ENCODE measurements around the gene CD80. TPM values are rescaled to one million over a fixed set of nuclear protein-coding genes. Genes with fewer than 3 reads are reported as not detected.
A peak's percentile ranks its signal among the peaks of the same experiment; 100 is the strongest.

The CD80 gene
- total and polyA plus RNA-seq, 2 of the 8 experiments (the other 6 are each of a cell fraction or from before 2014, with no cell fraction given): 0.11 TPM; not detected in 1

GRCh38 chr3:119600732-119601131, 41.3 kb upstream of the CD80 start:
- CTCF ChIA-PET (ENCODE audit: partially characterized antibody): interaction anchor here (0.7 to 4.9 kb wide), 35 partner anchors 9 to 817 kb away, joined by 3 to 32 read pairs (median 5); partner anchors contain the start of genes CD80 and COX17
- Histone ChIP-seq H3K23ac (ENCODE audit: insufficient read length) (no peak overlapping the region), H3K23me2 (ENCODE audit: low read depth, low read length) (no peaks in the 10 kb centered on the region; the same call in 1 of the 2 replicates), H4K8ac (ENCODE audit: extremely low read depth, insufficient read depth, low read length) (no peak overlapping the region), H4K20me1 (replicated peaks in 1 of 2; ENCODE audit: control insufficient read depth in 1 of 2, insufficient read depth in 2 of 2, low read length in 2 of 2) (no peaks in the 10 kb centered on the region), H3K9me3 (ENCODE audit: insufficient read depth in 2 of 2, low read depth in 1 of 2, low read length in 1 of 2) (no peaks in the 10 kb centered on the region), H3K4me1 (replicated peaks in 1 of 4; ENCODE audit: control insufficient read depth in 3 of 4, insufficient read depth in 4 of 4, low read length in 3 of 4) (peaks cover 0 to 3% (median 0%) of the 10 kb centered on the region in 4 experiments; a peak in 3 of 7 replicates), H2BK20ac (ENCODE audit: low read length) (no peak overlapping the region), H2BK120ac (replicated peaks; ENCODE audit: low read depth, low read length) (no peak overlapping the region), H3K27ac (ENCODE audit: low read depth, low read length) (no peak overlapping the region), H4K5ac (ENCODE audit: insufficient read length, low read depth, low read length) (no peak overlapping the region), H3K14ac (ENCODE audit: insufficient read length) (no peak overlapping the region), H2BK15ac (ENCODE audit: low read length) (no peak overlapping the region), H3K56ac (replicated peaks; ENCODE audit: insufficient read length, low read depth, low read length) (no peak overlapping the region), H3K4ac (replicated peaks; ENCODE audit: insufficient read length, low read depth, low read length) (no peak overlapping the region), H4K91ac (replicated peaks; ENCODE audit: insufficient read length, low read length) (no peak overlapping the region), H2AK5ac (ENCODE audit: low read depth, low read length) (no peak overlapping the region), H3K27me3 (replicated peaks in 1 of 4; ENCODE audit: control insufficient read depth in 3 of 4, extremely low read depth in 1 of 4, insufficient read depth in 3 of 4, low read length in 3 of 4) (no peaks in the 10 kb centered on the region), H3K79me2 (ENCODE audit: control insufficient read depth in 1 of 2, insufficient read depth in 2 of 2, low read length in 2 of 2) (no peaks in the 10 kb centered on the region), H2BK5ac (ENCODE audit: low read depth, low read length) (no peak overlapping the region), H3K4me2 (ENCODE audit: insufficient read depth in 1 of 2, low read depth in 2 of 2, low read length in 2 of 2) (peak overlapping the region in 1 of 2 experiments; percentile 32; a peak in 2 of 4 replicates), H3K36me3 (ENCODE audit: control insufficient read depth in 2 of 4, insufficient read depth in 4 of 4, low read length in 3 of 4) (no peaks in the 10 kb centered on the region), H3K4me3 (ENCODE audit: extremely low read depth in 1 of 4, insufficient read depth in 2 of 4, low read depth in 3 of 4, low read length in 4 of 4) (no peak overlapping the region), H2BK12ac (ENCODE audit: low read depth, low read length) (no peak overlapping the region), H2AFZ (ENCODE audit: low read length) (peak overlapping the region; percentile 93), H3K9ac (replicated peaks in 1 of 4; ENCODE audit: extremely low read depth in 1 of 4, low read depth in 3 of 4, low read length in 3 of 4) (no peak overlapping the region; a peak in 1 of 7 replicates), H3K79me1 (ENCODE audit: low read depth, low read length) (no peaks in the 10 kb centered on the region), H3K18ac (ENCODE audit: extremely low read depth, low read length) (no peak overlapping the region)
- FAIRE-seq (no peak), DNase-seq (ENCODE audit: low read depth in 1 of 2, low spot score in 2 of 2) (peak in 1 of 2 experiments; percentile 69)
- POLR2A ChIA-PET (ENCODE audit: partially characterized antibody): no interaction called here
- 39% methylated on average over 4 of the region's 5 CpGs; no CpG with 5 or more reads in 1 of the 2 experiments for WGBS, 2 experiments (ENCODE audit: extremely low coverage in 1 of 2, insufficient coverage in 1 of 2, insufficient read length in 1 of 2, insufficient replicate concordance in 2 of 2, low coverage in 1 of 2, low lambda C conversion rate in 2 of 2, missing lambda C conversion rate in 1 of 2)
- TF ChIP-seq NANOG (IDR thresholded peaks at IDR 0.05; ENCODE audit: insufficient read depth, low read depth, low read length, poor library complexity, severe bottlenecking) (no peak), GABPA (IDR thresholded peaks at IDR 0.05; ENCODE audit: borderline replicate concordance, insufficient read depth, low read length) (no peak), BCL11A (IDR thresholded peaks at IDR 0.05; ENCODE audit: low read depth in 2 of 2, low read length in 2 of 2) (no peak), CTCF (IDR thresholded peaks at IDR 0.05; ENCODE audit: control extremely low read depth in 1 of 3, insufficient read depth in 1 of 3, low read depth in 1 of 3, low read length in 3 of 3) (peak; percentile 68 to 98 (median 94)), CREB1 (IDR thresholded peaks at IDR 0.05) (peak; percentile 46; the same call in 1 of the 2 replicates), SP4 (IDR thresholded peaks at IDR 0.05; ENCODE audit: low read length) (no peak), KDM1A (IDR thresholded peaks at IDR 0.05; ENCODE audit: borderline replicate concordance, low read length) (no peak), RAD21 (IDR thresholded peaks at IDR 0.05 in 1 of 2, conservative IDR thresholded peaks at IDR 0.05 in 1 of 2; ENCODE audit: low read depth in 2 of 2, low read length in 2 of 2) (peak; percentile 84 to 88), EGR1 (IDR thresholded peaks at IDR 0.05; ENCODE audit: borderline replicate concordance, low read depth, low read length) (no peak), SIN3A (conservative IDR thresholded peaks at IDR 0.05 in 1 of 2, IDR thresholded peaks at IDR 0.05 in 1 of 2; ENCODE audit: low read depth in 1 of 2, low read length in 2 of 2) (no peak), CBX5 (IDR thresholded peaks at IDR 0.05; ENCODE audit: low read depth, low read length) (no peak)
